HFF-Myc (cell line): ENCODE results near the gene TM6SF1.

Experiments used
- DNase-seq: peaks from one replicate; pipeline ENCODE4 v3.0.0-alpha.2; 2011; ENCODE audit warnings: low read depth; ENCODE audit errors: extremely low read depth
- H3K4me3 ChIP-seq: replicated peaks from 2 replicates; pipeline ENCODE4 v1.5.1; 2011; ENCODE audit warnings: low read depth, mild to moderate bottlenecking, control low read depth, low read length
- CTCF ChIP-seq: IDR thresholded peaks from 2 replicates; pipeline ENCODE4 v1.5.1; 2012; ENCODE audit warnings: mild to moderate bottlenecking, low read depth, low read length, control low read depth; ENCODE audit errors: missing control alignments

Gene TM6SF1

GRCh38 chr15:83155942-83156341 lies 48.5 kb downstream of the TM6SF1 start:
- H3K4me3 ChIP-seq: no peak overlapping the region
- TF ChIP-seq CTCF: no peak
- no peak for DNase-seq

GRCh38 chr15:83158393-83158792 lies 50.9 kb downstream of the TM6SF1 start:
- TF ChIP-seq CTCF: no peak
- H3K4me3 ChIP-seq: no peak overlapping the region
- no peak for DNase-seq

- no peak overlapping the region for H3K4me3 ChIP-seq
- no peak for TF ChIP-seq CTCF
- no peak for DNase-seq
These were observed 53.3 kb downstream of the TM6SF1 start for GRCh38 chr15:83160741-83161140.

- TF ChIP-seq CTCF: no peak
- no peak overlapping the region for H3K4me3 ChIP-seq
- DNase-seq: no peak
These were observed 55.6 kb downstream of the TM6SF1 start for GRCh38 chr15:83163032-83163431.

- DNase-seq: no peak
- no peak overlapping the region for H3K4me3 ChIP-seq
- TF ChIP-seq CTCF: no peak
These were observed 56.8 kb downstream of the TM6SF1 start for GRCh38 chr15:83164111-83164770.

GRCh38 chr15:83164771-83165404 lies 57.4 kb downstream of the TM6SF1 start:
- no peak for TF ChIP-seq CTCF

More at GRCh38 chr15:83164771-83165404, 57.4 kb downstream of the TM6SF1 start:
- H3K4me3 ChIP-seq: no peak overlapping the region
- no peak for DNase-seq
